GM19043 (cell line): Measurements from ENCODE around the gene DIS3L2.
"Not testable (repeated sequence)": the region's sequence is repeated elsewhere in the genome, so short reads cannot be mapped to it uniquely, and the experiment has no call there.

Experiments used
- ATAC-seq: cut with Tn5 transposase; IDR thresholded peaks from one replicate; pipeline ENCODE4 v1.9.1; 2021; ENCODE audit warnings: low read depth; ENCODE audit not compliant: unreplicated experiment

DIS3L2 gene

DNA sequence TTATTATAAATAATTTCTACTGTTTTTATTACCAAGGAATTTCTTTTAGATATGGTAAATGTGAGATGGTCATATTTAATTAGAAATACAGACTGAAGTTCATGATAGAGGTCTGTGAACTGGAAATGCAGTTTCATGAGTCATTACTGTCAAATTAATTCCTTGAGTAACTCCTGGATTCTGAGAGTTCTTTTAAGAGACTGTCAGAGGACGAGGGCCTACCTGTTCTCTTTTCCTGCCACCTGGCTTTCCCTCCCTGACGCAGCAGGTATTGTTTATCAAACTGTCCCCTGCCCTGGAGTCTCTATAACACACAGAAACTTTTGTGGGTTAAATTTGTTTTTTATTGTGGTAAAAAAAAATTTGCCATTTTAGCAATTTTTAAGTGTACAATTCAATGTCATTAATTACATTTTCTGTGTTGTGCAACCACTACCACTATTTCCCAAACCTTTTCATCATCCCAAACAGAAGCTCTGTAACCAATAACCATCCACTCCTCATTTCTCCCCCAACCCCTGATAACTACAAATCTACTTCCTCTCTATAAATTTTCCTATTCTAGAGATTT, 142.6 kb downstream of the DIS3L2 start:
- ATAC-seq: no peak

DNA sequence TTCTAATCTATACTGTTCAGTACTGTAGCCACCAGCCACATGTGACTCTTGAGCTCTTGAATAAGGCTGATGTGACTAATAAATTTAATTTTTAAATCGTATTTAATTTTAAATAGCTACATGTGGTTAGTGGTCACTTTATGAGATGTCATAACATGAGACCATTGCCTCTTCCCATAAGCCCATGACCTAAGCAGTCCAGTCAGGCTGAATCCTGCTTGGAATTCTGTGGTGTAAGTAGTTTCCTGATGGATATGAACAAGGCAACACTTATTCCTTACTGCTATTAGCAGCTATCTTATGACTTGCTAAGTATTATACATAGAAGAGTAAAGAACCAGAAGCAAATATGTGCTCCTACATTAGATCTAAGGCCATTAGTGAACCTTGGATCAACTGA, 150.0 kb downstream of the DIS3L2 start:
- no peak for ATAC-seq

DNA sequence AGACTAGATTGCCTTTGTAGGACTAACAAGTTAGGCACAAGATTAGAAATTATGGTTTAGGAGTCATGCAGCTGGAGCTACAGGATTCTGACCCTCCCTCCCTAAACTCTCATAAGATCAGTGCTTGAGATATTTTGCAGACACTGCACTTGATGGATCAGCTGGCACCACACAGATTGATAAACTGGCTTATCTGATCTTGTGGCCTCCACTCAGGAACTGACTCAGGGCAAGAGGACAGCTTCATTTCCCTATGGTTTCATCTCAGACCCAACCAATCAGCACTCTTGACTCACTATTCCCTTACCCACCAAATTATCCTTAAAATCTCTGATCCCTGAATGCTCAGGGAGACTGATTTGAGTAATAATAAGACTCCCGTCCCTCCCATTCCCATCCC, 152.3 kb downstream of the DIS3L2 start:
- no peak for ATAC-seq

DNA sequence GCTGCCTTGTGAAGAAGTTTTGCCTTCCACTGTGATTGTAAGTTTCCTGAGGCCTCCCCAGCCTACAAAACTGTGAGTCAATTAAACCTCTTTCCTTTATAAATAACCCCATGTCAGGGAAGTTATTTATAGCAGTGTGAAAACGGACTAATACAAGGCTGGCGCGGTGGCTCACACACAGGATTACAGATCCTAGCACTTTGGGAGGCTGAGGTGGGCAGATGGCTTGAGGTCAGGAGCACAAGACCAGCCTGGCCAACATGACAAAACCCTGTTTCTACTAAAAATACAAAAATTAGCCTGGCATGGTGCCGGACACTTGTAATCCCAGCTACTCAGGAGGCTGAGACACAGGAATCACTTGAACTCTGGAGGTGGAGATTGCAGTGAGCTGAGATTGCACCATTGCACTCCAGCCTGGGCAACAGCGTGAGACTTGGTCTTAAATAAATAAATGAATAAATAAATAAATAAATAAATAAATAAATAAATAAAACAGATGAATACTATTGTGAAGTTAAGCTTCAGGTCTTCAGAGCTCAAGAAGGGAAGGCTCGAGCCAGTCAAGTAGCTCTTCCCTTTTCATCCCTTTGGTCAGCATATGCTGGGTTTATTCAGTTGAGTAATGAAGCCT, 154.3 kb downstream of the DIS3L2 start:
- ATAC-seq: not testable (repeated sequence)

DNA sequence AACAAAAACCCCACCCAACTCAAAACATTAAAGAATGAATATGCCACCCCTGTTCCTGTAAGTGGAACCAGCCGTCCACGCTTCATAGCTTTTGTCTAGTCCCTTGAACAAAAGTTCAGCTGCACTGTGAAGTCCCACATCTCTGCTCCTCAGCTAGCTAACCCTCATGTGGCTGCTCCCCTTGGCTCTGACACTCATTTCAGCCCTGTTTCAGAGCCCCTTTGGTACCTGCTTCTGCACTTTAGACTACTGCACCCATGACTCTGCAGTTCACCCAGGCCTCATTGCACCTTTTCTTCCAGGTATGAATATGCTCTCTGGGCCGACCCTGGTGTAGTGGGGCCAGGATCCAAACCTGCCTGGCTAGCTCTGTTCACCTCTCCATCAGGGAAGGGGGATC, 155.3 kb downstream of the DIS3L2 start:
- ATAC-seq: no peak

DNA sequence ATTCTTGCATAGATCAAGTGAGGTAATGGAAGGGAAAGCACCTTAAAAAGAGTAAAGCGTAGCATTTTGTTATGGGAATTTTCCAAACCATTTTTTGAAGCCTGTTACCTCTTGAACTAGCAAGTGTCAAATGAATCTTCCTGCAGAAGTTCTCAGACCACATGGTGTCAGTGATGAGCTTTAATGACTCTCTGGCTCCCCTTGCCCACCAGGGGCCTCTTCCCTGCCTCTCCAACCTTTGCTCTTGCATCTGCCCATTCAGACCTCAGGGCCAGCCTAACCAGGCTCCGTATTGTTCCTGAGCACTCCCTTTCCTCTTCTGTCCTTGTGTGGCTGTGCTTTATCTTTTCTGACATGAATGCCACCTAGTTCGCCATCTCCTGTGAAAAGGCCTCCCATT, 155.9 kb downstream of the DIS3L2 start:
- ATAC-seq: no peak

DNA sequence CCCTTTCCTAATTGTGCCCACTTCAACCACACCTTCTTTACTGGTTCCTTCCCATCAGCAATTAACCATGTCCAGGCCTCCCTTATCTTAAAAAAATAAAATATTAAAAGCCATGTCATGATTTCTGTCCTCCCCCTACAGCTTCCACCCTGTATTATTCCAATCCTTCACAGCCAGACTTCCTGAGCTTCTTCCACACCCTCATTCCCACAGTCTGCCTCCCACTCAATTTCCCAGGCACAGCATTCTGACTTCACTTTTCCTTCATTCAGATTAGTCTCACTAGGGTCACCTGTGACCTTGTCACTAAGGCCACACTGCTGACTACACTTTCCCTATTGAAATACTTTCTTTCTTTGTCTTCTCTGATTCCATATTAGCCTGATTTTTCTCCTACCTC, 159.4 kb downstream of the DIS3L2 start:
- no peak for ATAC-seq

DNA sequence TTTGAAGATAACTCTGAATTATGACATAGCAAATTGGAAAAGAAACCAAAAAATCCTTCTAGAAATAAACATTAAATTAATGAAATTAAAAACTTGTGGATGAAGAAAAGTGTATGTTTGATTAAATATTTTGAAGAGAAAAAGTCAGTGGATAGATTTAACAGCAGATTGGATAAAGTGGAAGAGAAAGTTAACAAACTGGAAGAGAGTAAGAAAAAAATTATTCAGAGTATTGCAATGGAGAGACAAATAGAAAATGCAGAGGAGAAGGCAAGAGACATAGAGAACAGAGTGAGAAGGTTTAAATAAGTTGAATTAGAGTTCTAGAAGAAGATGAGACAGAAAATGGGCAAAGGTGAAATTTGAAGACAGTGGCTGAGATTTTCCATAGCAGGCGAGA, 162.8 kb downstream of the DIS3L2 start:
- ATAC-seq: no peak

DNA sequence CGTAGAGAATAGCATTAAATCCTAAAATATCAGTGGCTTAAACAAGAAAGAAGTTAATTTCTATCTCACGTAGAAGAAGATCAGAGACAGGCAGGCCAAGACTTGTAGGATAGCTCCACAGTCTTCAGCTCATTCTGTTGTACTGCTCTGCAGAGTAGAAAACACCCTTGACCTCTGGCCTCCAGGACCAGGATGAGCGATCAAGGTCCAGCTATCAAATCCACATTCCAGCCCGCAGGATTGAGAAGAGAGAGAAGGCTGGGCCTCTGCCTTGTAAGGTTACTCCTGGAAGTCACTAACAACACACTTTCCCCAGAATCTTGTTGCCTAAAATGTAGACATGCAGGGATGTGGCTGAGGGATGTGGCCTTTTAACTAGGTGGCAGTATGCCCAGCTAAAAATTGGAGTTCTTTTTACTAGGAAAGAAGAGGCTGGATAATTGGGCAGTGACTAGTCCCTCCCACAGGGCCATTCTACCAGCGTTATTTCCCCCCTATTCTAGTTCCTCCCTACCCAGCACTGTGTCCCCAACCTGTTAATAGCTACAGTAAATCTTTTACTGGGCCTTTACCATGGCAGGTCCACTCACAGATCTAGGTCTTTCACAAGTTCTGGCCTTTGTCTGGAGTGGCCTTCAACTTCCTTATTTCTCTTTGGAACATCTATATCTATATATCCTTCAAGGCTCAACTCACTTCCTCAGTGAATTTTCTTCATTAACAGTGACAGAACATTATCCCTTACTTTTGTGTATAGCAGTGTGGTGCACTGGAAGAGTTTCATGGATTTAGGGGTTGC, 165.0 kb downstream of the DIS3L2 start:
- no peak for ATAC-seq

DNA sequence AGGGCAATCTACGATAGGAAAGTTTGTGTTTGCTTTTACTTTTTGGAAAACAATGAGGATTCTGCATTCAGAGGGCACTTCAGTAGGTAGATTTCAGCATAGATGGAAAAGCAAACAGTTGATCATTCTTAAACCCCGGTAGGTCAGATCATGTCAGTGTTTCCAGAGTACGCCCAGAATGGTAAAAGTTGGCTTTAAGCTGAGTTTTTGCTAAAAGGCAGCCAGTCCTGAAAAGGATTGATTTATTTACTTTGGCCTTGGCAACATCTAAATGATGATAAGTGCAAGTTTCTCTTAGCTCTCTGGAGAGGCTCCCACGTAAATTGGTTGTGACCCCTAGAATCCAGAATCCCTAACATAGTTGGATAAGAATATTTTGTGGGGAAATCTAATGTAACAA, 168.0 kb downstream of the DIS3L2 start:
- no peak for ATAC-seq

DNA sequence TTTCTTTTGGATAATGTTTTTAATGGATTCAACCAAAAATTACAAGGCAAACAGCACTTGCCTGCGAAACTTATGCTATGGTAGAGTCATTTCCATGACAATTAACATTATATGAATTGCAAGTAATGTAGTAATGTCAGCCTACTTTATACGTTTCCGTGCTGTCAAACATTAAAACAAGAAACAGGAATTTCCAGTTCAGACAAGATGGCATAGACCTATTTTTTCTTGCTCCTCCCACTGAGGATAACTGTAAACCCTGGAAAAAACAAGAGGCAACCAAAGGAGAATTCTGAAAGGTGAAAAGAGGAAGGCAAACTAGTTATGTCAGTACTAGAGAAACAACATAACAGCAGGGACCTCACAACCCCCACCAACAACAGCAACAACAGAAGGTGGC, 170.7 kb downstream of the DIS3L2 start:
- ATAC-seq: no peak

DNA sequence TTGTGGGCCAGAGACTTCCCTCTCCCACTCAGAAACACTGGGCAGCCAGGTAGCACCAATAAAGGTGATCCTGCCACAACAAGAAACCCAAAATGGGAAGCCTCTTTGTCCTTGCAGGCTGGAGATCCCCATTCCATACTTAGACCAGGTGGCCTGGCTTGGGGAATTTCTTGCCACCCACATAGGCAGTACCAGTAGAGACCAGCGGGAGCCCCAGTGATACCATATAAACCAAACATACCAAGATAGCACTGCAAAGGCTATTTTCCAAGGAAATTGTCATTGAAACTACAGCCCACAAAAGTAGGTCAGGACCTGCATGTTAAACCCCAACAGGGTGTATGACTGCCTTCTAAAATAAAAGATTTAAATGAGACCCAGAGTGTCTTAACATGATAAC, 171.6 kb downstream of the DIS3L2 start:
- ATAC-seq: no peak

DNA sequence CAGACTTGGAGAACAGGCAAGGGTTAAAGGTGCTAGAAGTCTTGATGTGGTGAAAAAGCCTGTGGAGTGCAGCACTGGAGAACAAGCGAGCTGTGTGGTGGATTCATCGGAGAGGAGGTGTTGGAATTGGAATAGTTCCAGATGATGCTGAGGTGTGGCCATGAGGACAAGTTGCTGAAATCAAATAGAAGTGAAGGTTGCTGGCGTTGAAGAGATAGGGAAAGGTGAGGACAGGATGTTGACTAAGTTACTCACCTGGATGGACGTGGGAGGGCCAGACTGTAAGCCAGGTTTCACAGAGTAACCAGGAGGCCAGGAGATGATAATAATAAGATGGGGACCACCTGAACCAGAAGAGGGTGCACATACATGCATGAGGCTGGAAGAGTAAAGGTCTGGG, 173.4 kb downstream of the DIS3L2 start:
- no peak for ATAC-seq

DNA sequence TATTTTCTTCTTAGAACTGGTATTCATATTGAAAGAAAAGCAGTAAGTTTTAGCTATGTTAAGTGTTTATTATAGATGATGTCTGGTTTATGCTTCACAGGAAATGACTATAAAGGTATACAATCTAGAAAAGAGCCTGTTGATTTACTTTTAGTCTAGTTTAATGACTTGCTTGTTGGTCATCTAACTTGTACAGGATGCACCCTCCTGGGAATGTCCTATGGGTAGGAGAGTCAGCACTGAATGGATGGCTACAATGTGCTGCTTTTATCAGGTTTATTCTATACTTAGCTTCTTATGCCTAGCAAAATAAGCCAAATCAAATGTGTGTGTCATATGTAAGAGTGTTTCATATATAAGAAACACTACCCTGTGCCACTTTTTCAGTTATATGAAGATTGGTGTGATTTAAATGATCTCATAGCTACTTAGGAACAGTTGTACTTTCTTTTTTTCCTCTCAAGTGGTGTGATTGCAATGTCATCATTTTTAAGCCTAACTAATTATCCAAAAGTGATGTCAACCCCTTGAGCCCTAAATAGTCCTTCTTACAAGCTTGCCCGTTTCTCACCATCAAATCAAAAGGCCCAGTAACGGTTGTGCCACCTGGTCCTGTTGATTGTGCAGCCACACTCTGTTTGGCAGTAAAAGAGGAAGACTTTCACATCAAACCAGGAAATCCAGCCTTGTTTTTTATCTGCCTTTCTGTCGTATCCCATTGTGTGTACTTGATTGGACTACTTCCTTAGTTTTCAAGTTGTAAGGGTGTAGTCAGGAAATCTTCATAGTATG, 176.0 kb downstream of the DIS3L2 start:
- no peak for ATAC-seq

DNA sequence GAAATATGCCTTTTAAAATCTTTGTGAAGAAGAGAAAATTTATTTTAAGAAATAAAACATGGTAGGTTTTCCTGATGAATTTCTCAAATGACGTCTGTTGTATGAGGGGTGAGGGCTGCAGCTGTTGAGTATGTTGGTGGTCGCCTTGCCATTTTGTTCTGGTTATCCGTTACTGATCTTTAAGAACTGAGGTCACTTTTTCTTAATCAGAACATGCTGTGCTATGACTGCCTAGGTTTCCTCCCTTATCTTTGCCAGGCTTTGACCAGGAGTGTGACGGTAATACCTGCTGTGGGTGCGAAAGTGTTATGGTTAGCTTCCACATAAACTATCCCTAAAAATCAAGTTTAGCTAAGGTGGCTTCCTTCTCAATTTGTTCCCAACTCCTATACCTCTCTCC, 176.9 kb downstream of the DIS3L2 start:
- no peak for ATAC-seq

DNA sequence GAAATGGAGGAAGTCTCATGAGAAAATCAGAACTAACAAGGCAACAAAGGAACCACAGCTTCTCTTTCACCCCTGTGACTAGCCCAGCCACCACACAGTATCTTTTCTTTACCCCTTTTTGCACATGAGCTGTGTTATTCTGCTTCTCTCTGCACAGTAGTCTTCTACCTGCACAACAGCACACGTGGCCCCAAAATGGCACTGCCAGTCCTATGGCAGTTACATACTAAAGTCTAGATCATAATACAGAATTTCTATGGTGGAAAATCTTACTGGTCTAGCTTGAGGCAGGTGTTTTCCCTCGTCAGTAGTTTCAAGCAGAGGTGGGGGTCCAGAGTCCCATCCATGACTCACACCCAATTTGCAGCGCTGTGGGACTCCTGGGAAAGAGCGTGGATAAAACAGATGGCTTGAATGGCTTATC, 177.7 kb downstream of the DIS3L2 start:
- ATAC-seq: no peak

DNA sequence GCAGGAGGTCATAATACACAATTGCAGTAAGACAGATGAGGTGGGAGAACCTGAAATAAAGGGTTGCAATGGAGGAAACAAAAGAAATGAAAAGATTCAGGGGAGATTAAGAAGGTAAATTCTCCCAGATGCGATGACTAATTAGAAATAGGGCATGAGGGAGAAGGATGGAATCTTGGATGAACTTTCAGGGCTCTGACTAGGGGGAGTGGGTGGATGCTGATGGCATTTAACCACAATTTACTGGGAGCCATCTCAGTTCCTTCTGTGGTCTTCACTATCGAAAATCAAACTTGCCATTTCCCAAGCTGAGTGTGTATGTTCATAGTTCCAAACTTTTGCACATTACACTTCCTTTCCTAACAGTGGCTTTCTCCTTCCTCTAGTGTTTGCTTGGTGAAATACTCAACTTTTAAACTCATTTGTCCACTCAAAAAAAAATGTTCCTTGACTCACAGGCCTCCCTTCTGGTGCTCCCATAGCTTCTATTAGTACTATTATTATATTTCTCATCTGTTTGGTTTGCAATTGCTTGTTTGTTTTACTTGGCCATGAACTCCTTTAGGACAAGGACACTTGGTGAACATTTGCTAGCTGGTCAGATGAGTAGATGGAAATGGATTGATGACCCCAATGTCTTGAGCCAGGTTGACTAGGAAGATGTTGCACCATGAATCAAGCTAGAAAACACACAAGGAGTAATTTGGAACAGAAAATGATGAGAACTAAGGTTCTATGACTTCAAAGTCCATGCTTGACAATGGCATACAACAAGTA, 178.5 kb downstream of the DIS3L2 start:
- no peak for ATAC-seq

DNA sequence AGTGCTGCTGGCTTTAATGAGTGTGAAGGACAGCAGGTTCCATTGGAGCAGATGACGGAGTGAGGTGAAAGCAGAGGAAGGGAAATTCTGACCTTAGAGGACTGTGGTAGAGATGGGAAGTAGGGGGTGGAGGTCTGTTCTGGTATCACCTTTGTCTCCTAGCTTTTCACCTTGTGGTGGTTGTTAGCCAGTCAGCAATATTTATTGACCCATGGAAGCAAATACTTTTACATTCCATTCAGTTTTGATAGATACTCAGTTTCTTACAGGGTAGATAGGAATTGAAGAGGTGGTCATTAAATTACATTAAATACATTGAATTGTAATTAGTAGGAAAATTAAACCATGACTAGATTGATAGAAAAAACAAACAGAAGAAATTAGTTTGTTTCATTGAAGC, 180.1 kb downstream of the DIS3L2 start:
- ATAC-seq: no peak

DNA sequence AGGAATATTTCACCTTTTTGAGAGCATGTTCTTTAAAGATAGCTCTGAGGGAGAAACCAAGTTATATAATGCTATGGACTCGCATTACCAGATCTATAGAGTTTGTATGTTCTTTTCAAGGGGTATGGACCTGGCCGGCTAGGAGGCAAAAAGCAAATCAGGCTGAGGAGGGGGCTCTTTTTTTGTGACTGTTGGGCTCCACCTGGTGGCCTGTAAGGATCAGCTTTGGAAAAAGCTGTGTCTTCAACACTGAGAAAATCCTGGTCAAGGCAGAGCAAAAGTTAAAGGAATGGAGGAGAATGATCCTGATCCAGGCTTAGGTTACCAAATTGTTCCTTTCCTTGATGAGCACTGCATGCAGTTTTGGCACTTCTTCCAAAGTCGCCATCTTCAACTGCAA, 180.5 kb downstream of the DIS3L2 start:
- no peak for ATAC-seq

DNA sequence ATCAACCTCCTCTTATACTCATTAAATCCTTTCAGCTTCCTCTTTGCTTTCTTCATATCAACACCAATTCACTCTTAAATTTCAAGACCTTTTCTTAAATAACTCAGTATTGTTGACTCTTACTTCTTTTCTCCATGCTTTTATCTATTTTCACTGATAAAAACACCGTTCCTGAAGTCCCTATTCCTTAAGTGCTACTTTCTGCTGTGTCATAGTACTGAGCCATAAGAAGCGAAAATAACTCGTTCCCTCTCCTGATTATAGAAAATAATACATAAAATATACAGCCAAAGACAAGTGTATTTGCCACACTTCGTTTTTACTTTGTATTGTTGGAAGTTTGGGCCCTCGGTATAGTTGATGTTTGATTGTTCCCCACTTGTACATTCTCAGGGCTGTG, 181.0 kb downstream of the DIS3L2 start:
- ATAC-seq: no peak

DNA sequence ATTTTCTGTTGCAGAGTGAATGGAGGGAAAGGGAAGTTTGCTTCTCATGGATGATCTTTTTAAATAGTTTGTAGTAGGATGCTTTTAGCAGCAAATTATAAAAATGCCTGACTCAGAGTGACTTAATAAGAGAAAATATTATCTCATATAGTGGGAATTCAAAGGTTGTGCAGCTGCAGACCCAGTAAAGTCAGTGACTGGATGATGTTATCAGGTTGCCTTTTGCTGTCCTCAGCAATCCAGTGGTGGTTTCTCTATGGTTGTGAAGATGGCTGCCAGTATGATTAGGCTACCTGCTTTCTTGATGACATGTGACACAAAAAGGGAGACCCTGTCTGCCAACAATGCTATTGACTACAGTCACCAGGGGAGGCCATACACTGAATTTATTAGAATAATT, 184.8 kb downstream of the DIS3L2 start:
- ATAC-seq: no peak
